ENCODE data around the gene CTNNBIP1. TPM values are rescaled to one million over a fixed set of nuclear protein-coding genes. Genes with fewer than 3 reads are reported as not detected.
"Not testable (repeated sequence)": the region's sequence is repeated elsewhere in the genome, so short reads cannot be mapped to it uniquely, and the experiment has no call there.

CTNNBIP1 gene
- total RNA-seq, 1 donor from 2014 or later, result 5.6 TPM

DNA sequence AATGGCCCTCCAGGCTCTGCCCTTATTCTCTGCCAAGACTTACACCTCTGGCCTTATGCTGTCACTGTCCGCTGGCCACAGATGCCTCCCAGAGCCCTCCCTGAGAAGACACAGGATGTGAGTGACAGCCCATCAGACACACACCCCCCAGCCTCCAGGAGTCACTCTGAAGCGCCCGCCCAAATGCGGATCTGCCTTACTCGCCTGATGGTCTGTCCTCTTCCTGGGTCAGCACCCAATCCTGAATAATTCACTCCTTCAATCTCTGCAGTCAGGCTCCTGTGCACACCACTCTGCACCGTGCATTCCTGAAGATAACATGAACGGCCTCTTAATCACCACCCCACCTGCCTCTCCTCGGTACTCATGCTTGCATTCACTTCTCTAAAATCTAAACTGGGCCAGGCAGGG is 101.0 kb downstream of the CTNNBIP1 start:
- intact Hi-C loops (cut with micrococcal nuclease), result no loop called here
- Mint-ChIP-seq H3K4me1 (ENCODE audit: low read depth) (peaks cover 25% of the 10 kb centered on the region), H3K4me3 (no peak overlapping the region), H3K27me3 (ENCODE audit: insufficient read depth) (no peaks in the 10 kb centered on the region), H3K27ac (no peak overlapping the region), H3K9me3 (no peaks in the 10 kb centered on the region), H3K36me3 (ENCODE audit: low read depth) (peaks cover 1% of the 10 kb centered on the region)
- no peak for DNase-seq (ENCODE audit: low spot score)

GRCh38 chr1:9808459-9808858 is 101.6 kb downstream of the CTNNBIP1 start:
- intact Hi-C loops (cut with micrococcal nuclease), result no loop called here
- peaks cover 1% of the 10 kb centered on the region for H3K36me3 Mint-ChIP-seq (ENCODE audit: low read depth)
- no peaks in the 10 kb centered on the region for H3K27me3 Mint-ChIP-seq (ENCODE audit: insufficient read depth)
- H3K27ac Mint-ChIP-seq, result no peak overlapping the region
- H3K4me1 Mint-ChIP-seq (ENCODE audit: low read depth), result peaks cover 25% of the 10 kb centered on the region
- no peak for DNase-seq (ENCODE audit: low spot score)
- H3K4me3 Mint-ChIP-seq, result no peak overlapping the region
- no peaks in the 10 kb centered on the region for H3K9me3 Mint-ChIP-seq

- intact Hi-C loops (cut with micrococcal nuclease), result no loop called here
- Mint-ChIP-seq H3K27me3 (ENCODE audit: insufficient read depth) (no peaks in the 10 kb centered on the region), H3K27ac (no peak overlapping the region), H3K9me3 (no peaks in the 10 kb centered on the region), H3K4me1 (ENCODE audit: low read depth) (peaks cover 25% of the 10 kb centered on the region), H3K4me3 (no peak overlapping the region), H3K36me3 (ENCODE audit: low read depth) (peaks cover 1% of the 10 kb centered on the region)
- DNase-seq (ENCODE audit: low spot score), result no peak
These were observed 102.5 kb downstream of the CTNNBIP1 start for GRCh38 chr1:9807541-9807940.

DNA sequence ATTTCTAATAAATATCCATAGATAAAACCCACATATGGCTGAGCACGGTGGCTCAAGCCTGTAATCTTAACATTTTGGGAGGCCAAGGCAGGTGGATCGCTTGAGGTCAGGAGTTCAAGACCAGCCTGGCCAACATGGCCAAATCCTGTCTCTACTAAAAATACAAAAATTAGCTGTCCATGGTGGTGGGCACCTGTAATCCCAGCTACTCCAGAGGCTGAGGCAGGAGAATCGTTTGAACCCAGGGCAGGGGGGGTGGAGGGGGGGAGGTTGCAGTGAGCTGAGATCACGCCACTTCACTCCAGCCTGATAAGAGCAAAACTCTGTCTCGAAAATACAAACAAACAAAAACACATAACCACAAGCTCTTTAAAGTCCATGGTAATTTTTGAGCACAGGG is 104.1 kb downstream of the CTNNBIP1 start:
- DNase-seq (ENCODE audit: low spot score); H3K36me3 Mint-ChIP-seq (ENCODE audit: low read depth); H3K4me3 Mint-ChIP-seq; H3K9me3 Mint-ChIP-seq; intact Hi-C loops (cut with micrococcal nuclease); H3K27ac Mint-ChIP-seq; H3K27me3 Mint-ChIP-seq (ENCODE audit: insufficient read depth): not testable (repeated sequence)
- peaks cover 25% of the 10 kb centered on the region for H3K4me1 Mint-ChIP-seq (ENCODE audit: low read depth)

GRCh38 chr1:9805006-9805508 is 105.0 kb downstream of the CTNNBIP1 start:
- Mint-ChIP-seq H3K27ac (no peak overlapping the region), H3K4me1 (ENCODE audit: low read depth) (peaks cover 24% of the 10 kb centered on the region), H3K9me3 (no peaks in the 10 kb centered on the region), H3K4me3 (no peak overlapping the region), H3K27me3 (ENCODE audit: insufficient read depth) (no peaks in the 10 kb centered on the region), H3K36me3 (ENCODE audit: low read depth) (peaks cover 1% of the 10 kb centered on the region)
- DNase-seq (ENCODE audit: low spot score), result no peak
- intact Hi-C loops (cut with micrococcal nuclease), result no loop called here

DNA sequence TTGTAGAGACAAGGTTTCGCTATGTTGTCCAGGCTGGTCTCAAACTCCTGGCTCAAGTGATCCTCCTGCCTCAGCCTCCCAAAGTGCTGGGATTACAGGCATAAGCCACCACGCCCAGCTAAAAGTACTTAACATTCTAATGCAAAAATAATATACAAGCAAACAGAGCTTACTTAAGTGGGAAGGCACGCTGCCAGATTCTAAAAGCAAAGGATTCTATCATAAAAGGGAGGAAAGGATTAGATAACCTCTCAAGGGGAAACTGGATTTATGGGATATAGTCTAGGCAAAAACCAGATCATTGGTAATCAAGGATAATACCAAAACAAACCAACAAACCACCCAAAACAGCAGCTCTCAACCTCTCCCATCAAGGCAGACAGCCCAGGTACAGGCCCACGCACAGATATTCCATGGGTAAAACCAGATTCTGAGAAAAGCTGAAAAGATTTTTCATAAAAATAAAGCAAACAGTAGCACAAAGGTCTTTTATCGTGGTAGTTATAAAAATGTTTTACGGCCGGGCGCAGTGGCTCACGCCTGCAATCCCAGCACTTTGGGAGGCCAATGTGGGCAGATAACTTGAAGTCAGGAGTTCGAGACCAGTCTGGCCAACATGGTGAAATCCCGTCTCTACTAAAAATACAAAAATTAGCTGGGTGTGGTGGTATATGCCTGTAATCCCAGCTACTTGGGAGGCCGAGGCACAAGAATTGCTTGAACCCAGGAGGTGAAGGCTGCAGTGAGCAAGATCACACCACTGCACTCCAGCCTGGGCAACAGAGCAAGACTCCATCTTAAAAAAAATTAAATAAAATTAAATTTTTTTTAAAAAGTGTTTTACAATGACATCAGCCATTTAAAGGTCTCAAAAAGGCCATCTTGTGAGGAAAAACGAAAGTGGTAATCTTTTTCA is 106.8 kb downstream of the CTNNBIP1 start:
- intact Hi-C loops (cut with micrococcal nuclease); DNase-seq (ENCODE audit: low spot score); H3K27me3 Mint-ChIP-seq (ENCODE audit: insufficient read depth); H3K4me3 Mint-ChIP-seq; H3K27ac Mint-ChIP-seq; H3K9me3 Mint-ChIP-seq; H3K36me3 Mint-ChIP-seq (ENCODE audit: low read depth): not testable (repeated sequence)
- H3K4me1 Mint-ChIP-seq (ENCODE audit: low read depth), result peaks cover 32% of the 10 kb centered on the region

DNA sequence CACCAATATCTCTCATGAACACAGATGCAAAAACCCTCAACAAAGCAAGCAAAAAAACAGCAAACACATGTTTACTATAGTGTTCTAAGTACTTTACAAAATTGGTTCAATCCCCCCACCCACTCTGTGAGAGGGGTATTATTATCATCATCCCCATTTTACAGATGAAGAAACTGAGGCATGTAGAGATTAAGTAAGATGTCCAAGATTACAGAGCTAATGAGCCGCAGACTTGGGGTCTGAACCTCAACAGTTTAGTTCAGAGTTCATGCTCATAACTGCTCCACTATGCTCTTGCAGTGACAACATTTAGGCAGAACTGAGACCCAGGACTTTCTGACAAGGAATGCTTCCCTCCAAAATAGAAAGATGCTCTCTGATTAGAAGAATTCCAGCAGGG is 108.2 kb downstream of the CTNNBIP1 start:
- Mint-ChIP-seq H3K4me3 (no peak overlapping the region), H3K27ac (no peak overlapping the region), H3K27me3 (ENCODE audit: insufficient read depth) (no peaks in the 10 kb centered on the region), H3K4me1 (ENCODE audit: low read depth) (peaks cover 38% of the 10 kb centered on the region), H3K36me3 (ENCODE audit: low read depth) (peaks cover 2% of the 10 kb centered on the region), H3K9me3 (no peaks in the 10 kb centered on the region)
- DNase-seq (ENCODE audit: low spot score), result no peak
- intact Hi-C loops (cut with micrococcal nuclease), result no loop called here

Other genes with a start within 250 kb of the CTNNBIP1 start
- 48.0 and 48.6 TPM in 2 replicates for gene CLSTN1, start 86.3 kb downstream of the CTNNBIP1 start, total RNA-seq
- 29.9 and 35.9 TPM in 2 replicates for gene LZIC, start 33.1 kb upstream of the CTNNBIP1 start, total RNA-seq
- gene NMNAT1, start 33.2 kb upstream of the CTNNBIP1 start, total RNA-seq, result 5.0 and 5.8 TPM in 2 replicates
- not detected in 2 replicates for gene RBP7, start 87.0 kb upstream of the CTNNBIP1 start, total RNA-seq
- 31.3 and 32.5 TPM in 2 replicates for gene UBE4B, start 122.7 kb upstream of the CTNNBIP1 start, total RNA-seq